HG03432 (cell line): ENCODE measurements around the gene DIAPH1.

Source experiments
- ATAC-seq: cut with Tn5 transposase; IDR thresholded peaks from one replicate; pipeline ENCODE4 v1.9.1; 2021; ENCODE audit warnings: mild to moderate bottlenecking, moderate library complexity; ENCODE audit not compliant: unreplicated experiment

DIAPH1 gene

GRCh38 chr5:141485321-141486055 lies 133.3 kb downstream of the DIAPH1 start:
- peak; percentile 14 for ATAC-seq

GRCh38 chr5:141484641-141485311 lies 134.0 kb downstream of the DIAPH1 start, which contains the start of gene PCDHGC4:
Gene PCDHGC4 (plus strand): TSS chr5:141485030. CDS start chr5:141485174, 144 bp downstream.
- ATAC-seq = peak; percentile 62

GRCh38 chr5:141484310-141484640 lies 134.5 kb downstream of the DIAPH1 start:
- no peak for ATAC-seq

- no peak for ATAC-seq
Observed at GRCh38 chr5:141483902-141484301, 134.9 kb downstream of the DIAPH1 start.

- ATAC-seq = no peak
Observed at GRCh38 chr5:141479776-141480175, 139.0 kb downstream of the DIAPH1 start.

- no peak for ATAC-seq
Observed at GRCh38 chr5:141478321-141478945, 140.4 kb downstream of the DIAPH1 start.

GRCh38 chr5:141477815-141478214 lies 141.0 kb downstream of the DIAPH1 start:
- no peak for ATAC-seq

GRCh38 chr5:141477044-141477575 lies 141.7 kb downstream of the DIAPH1 start:
- ATAC-seq = no peak

GRCh38 chr5:141476132-141476911 lies 142.5 kb downstream of the DIAPH1 start:
- ATAC-seq = peak; percentile 30

GRCh38 chr5:141475625-141476131 lies 143.1 kb downstream of the DIAPH1 start, which contains the start of gene PCDHGC3:
Gene PCDHGC3 (plus strand): TSS chr5:141475966. CDS start chr5:141476117, 151 bp downstream.
- peak; percentile 98 for ATAC-seq

GRCh38 chr5:141465351-141465750 lies 153.4 kb downstream of the DIAPH1 start:
- ATAC-seq = no peak
